Stimulated activated CD8-positive, alpha-beta memory T cell treated with anti-CD3 and anti-CD28 coated beads, Interleukin-15, amount 100 ng/mL, for 4 hours (primary cell): ENCODE results near the gene ZC3H12C.
"Not testable (repeated sequence)": the region's sequence is repeated elsewhere in the genome, so short reads cannot be mapped to it uniquely, and the experiment has no call there.

Experiments used
- DNase-seq, 2 donors: peaks; one replicate each; pipeline ENCODE4 v3.0.0-alpha.2; 2020; ENCODE audit warnings: low read depth in 2 of 2

The ZC3H12C gene

GRCh38 chr11:110182886-110183285, 89.7 kb downstream of the ZC3H12C start:
- no peak for DNase-seq

GRCh38 chr11:110184456-110184855, 91.3 kb downstream of the ZC3H12C start:
- DNase-seq, result no peak

- no peak for DNase-seq
Observed at GRCh38 chr11:110185121-110185591, 92.0 kb downstream of the ZC3H12C start.

- DNase-seq, result no peak
Observed at GRCh38 chr11:110185599-110185998, 92.4 kb downstream of the ZC3H12C start.

GRCh38 chr11:110186456-110186855, 93.3 kb downstream of the ZC3H12C start:
- DNase-seq, result no peak

- no peak for DNase-seq
Observed at GRCh38 chr11:110186867-110187266, 93.7 kb downstream of the ZC3H12C start.

- DNase-seq, result no peak
Observed at GRCh38 chr11:110187731-110188130, 94.5 kb downstream of the ZC3H12C start.

GRCh38 chr11:110190885-110191284, 97.7 kb downstream of the ZC3H12C start:
- no peak for DNase-seq

GRCh38 chr11:110192604-110193282, 99.6 kb downstream of the ZC3H12C start:
- not testable (repeated sequence) for DNase-seq

GRCh38 chr11:110194211-110194766, 101.1 kb downstream of the ZC3H12C start:
- not testable (repeated sequence) for DNase-seq

GRCh38 chr11:110196241-110196754, 103.1 kb downstream of the ZC3H12C start:
- DNase-seq, result no peak

GRCh38 chr11:110196884-110197420, 103.8 kb downstream of the ZC3H12C start:
- no peak for DNase-seq

GRCh38 chr11:110198031-110198729, 105.0 kb downstream of the ZC3H12C start:
- no peak for DNase-seq

- DNase-seq, result no peak
Observed at GRCh38 chr11:110199184-110199981, 106.2 kb downstream of the ZC3H12C start.

- DNase-seq, result no peak
Observed at GRCh38 chr11:110200241-110200640, 107.0 kb downstream of the ZC3H12C start.

- no peak for DNase-seq
Observed at GRCh38 chr11:110200836-110201235, 107.6 kb downstream of the ZC3H12C start.

GRCh38 chr11:110207123-110207522, 113.9 kb downstream of the ZC3H12C start:
- no peak for DNase-seq

GRCh38 chr11:110208678-110209312, 115.6 kb downstream of the ZC3H12C start:
- DNase-seq, result not testable (repeated sequence)

- DNase-seq, result not testable (repeated sequence)
Observed at GRCh38 chr11:110209313-110209694, 116.1 kb downstream of the ZC3H12C start.

- no peak for DNase-seq
Observed at GRCh38 chr11:110217223-110217877, 124.2 kb downstream of the ZC3H12C start.

GRCh38 chr11:110217936-110218335, 124.7 kb downstream of the ZC3H12C start:
- DNase-seq, result no peak
